Ishikawa (cell line): ENCODE measurements around the gene IL5RA.

Experiments
- CREB1 ChIP-seq: IDR thresholded peaks from 2 replicates; pipeline ENCODE4 v1.6.1; 2012; ENCODE audit warnings: low read depth
- TAF1 ChIP-seq: IDR thresholded peaks from 2 replicates; pipeline ENCODE4 v1.6.1; 2012; ENCODE audit warnings: low read depth, mild to moderate bottlenecking

GRCh38 chr3:3134750-3135448 is 24.7 kb upstream of the IL5RA start:
- TF ChIP-seq CREB1 (no peak), TAF1 (no peak)
